ENCODE results near the gene NCAN.

The NCAN gene

GRCh38 chr19:19260417-19261214 lies 48.9 kb downstream of the NCAN start:
- DNase-seq (ENCODE audit: low read depth): no peak

- no peak for DNase-seq (ENCODE audit: low read depth)
Measured at GRCh38 chr19:19261350-19262189, 49.8 kb downstream of the NCAN start.

- no peak for DNase-seq (ENCODE audit: low read depth)
Measured at GRCh38 chr19:19262190-19263057, 50.7 kb downstream of the NCAN start.

GRCh38 chr19:19263886-19264487 lies 52.2 kb downstream of the NCAN start:
- DNase-seq (ENCODE audit: low read depth): no peak

- no peak for DNase-seq (ENCODE audit: low read depth)
Measured at GRCh38 chr19:19267305-19267704, 55.5 kb downstream of the NCAN start.

GRCh38 chr19:19268453-19269385 lies 57.0 kb downstream of the NCAN start:
- no peak for DNase-seq (ENCODE audit: low read depth)

GRCh38 chr19:19269952-19270694 lies 58.4 kb downstream of the NCAN start:
- DNase-seq (ENCODE audit: low read depth): no peak

GRCh38 chr19:19270749-19271571 lies 59.2 kb downstream of the NCAN start:
- no peak for DNase-seq (ENCODE audit: low read depth)

GRCh38 chr19:19271828-19272599 lies 60.3 kb downstream of the NCAN start:
- DNase-seq (ENCODE audit: low read depth): no peak

GRCh38 chr19:19274146-19274545 lies 62.4 kb downstream of the NCAN start:
- DNase-seq (ENCODE audit: low read depth): no peak

- DNase-seq (ENCODE audit: low read depth): no peak
Measured at GRCh38 chr19:19274716-19275565, 63.2 kb downstream of the NCAN start.

- DNase-seq (ENCODE audit: low read depth): no peak
Measured at GRCh38 chr19:19276386-19276785, 64.6 kb downstream of the NCAN start.

GRCh38 chr19:19276851-19277250 lies 65.1 kb downstream of the NCAN start:
- DNase-seq (ENCODE audit: low read depth): no peak

GRCh38 chr19:19278315-19278714 lies 66.6 kb downstream of the NCAN start:
- no peak for DNase-seq (ENCODE audit: low read depth)

GRCh38 chr19:19279062-19279612 lies 67.4 kb downstream of the NCAN start:
- DNase-seq (ENCODE audit: low read depth): no peak

GRCh38 chr19:19279853-19280252 lies 68.1 kb downstream of the NCAN start:
- no peak for DNase-seq (ENCODE audit: low read depth)

GRCh38 chr19:19280561-19280960 lies 68.8 kb downstream of the NCAN start:
- no peak for DNase-seq (ENCODE audit: low read depth)

Data from activated T-cell treated with anti-CD3 and anti-CD28 coated beads for 1 hour (primary cell).